NCI-H226 (cell line): ENCODE data around the gene PTGR3.

ENCODE experiments used
- DNase-seq: peaks from one replicate; pipeline ENCODE4 v3.0.0-alpha.2; 2015

Gene PTGR3, protein sequence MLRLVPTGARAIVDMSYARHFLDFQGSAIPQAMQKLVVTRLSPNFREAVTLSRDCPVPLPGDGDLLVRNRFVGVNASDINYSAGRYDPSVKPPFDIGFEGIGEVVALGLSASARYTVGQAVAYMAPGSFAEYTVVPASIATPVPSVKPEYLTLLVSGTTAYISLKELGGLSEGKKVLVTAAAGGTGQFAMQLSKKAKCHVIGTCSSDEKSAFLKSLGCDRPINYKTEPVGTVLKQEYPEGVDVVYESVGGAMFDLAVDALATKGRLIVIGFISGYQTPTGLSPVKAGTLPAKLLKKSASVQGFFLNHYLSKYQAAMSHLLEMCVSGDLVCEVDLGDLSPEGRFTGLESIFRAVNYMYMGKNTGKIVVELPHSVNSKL

GRCh38 chr18:75209129-75209950, at the start of gene PTGR3:
PTGR3 (minus strand) TSS chr18:75209139; CDS start chr18:75209058, 81 bp downstream.
- peak; percentile 48 for DNase-seq

- no peak for DNase-seq
Observed at GRCh38 chr18:75257605-75258004, 48.7 kb upstream of the PTGR3 start.

DNA sequence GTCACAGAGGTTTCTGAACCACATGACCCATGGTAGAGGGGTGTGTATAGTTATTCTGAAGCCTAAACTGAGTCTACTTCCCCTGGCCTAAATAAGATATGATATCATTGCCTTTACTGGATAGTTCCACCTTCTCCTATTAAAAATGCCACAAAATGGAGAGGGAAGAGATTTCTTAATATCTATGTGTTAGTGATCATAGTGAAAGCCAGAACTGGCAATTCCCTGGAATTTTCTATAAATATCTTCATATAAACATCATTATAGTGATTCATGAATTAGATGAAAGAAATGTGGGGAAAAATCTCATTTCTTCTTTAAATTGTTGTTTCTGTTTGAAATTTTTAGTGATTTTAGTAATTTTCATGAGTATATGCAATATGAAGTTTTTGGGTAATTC, 47.4 kb upstream of the PTGR3 start:
- no peak for DNase-seq

- DNase-seq: no peak
Observed at GRCh38 chr18:75255094-75255493, 46.2 kb upstream of the PTGR3 start.

GRCh38 chr18:75253784-75254183, 44.8 kb upstream of the PTGR3 start:
- DNase-seq: no peak

GRCh38 chr18:75253043-75253442, 44.1 kb upstream of the PTGR3 start:
- DNase-seq: no peak

GRCh38 chr18:75252136-75252535, 43.2 kb upstream of the PTGR3 start:
- DNase-seq: no peak

- no peak for DNase-seq
Observed at GRCh38 chr18:75251466-75251865, 42.5 kb upstream of the PTGR3 start.

DNA sequence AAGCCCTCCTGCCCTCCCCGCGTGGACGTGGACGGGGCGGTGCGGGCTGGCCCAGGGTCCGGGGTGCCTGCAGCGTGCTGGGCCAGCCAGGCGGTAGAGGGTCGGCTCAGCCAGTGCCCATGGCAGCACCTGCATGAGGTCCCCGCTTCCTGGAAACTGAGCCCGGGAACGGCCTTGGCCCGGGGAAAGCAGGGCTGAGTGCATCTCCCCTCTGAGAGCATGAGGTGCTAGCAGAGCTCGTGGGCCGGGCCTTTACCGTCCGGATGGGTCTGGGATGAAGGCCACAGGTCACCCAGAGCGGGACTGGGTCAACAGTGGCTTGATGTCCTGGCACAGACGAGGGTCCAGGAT, 41.5 kb upstream of the PTGR3 start:
- no peak for DNase-seq

GRCh38 chr18:75249672-75250470, 40.9 kb upstream of the PTGR3 start:
- no peak for DNase-seq

DNA sequence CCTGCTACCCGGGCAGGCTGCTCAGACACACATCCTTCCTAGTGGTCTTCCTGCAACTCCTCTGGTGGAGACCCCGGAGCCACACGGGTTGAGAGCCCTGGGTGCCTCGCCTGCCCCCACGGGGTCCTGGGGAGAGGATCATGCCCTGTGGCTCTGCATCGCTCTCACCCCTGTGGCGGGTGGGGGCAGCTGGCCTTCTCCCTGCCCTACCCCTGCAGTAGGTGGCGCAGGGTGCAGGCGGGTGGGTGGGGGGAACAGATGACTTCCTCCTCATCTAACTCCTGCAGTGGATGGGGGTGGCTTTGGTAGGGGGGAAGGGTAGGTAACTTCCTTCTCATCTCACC, 40.2 kb upstream of the PTGR3 start:
- DNase-seq: no peak

DNA sequence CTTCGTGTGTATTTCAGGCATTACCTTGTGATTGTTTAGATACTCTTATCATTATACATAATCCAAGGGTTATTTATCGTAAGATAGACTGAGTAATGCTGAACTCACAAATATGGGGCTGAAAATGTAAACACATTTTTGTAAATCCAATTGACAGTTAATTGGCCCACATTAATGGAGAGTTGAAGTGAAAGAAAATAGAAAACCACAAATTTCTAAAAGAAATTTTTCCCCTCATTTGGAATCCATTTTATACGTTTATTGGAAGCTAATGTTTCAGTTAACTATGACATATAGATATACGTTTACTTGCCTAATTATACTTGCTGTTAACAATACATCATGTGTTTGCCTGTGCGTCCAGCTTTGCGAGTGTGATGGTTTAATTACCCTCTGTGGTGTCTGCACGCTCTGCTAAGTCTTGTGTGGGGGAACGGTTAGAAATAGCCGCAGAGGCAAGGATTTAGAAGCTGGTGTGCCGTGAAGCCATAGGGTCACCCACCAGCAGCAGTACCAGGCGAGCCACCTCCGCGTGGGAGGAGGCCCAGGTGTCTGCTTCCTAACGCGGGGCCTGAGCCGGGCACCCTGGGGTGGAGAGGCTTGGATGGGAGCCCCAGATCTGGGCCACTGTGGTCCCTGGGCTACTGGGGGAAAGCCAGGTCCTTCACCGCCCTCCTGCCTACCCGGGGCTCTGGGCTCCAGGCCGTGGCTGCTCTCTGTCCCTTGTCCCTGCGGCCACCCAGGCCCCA, 39.7 kb upstream of the PTGR3 start:
- DNase-seq: no peak

GRCh38 chr18:75247611-75248421, 38.9 kb upstream of the PTGR3 start:
- DNase-seq: no peak

DNA sequence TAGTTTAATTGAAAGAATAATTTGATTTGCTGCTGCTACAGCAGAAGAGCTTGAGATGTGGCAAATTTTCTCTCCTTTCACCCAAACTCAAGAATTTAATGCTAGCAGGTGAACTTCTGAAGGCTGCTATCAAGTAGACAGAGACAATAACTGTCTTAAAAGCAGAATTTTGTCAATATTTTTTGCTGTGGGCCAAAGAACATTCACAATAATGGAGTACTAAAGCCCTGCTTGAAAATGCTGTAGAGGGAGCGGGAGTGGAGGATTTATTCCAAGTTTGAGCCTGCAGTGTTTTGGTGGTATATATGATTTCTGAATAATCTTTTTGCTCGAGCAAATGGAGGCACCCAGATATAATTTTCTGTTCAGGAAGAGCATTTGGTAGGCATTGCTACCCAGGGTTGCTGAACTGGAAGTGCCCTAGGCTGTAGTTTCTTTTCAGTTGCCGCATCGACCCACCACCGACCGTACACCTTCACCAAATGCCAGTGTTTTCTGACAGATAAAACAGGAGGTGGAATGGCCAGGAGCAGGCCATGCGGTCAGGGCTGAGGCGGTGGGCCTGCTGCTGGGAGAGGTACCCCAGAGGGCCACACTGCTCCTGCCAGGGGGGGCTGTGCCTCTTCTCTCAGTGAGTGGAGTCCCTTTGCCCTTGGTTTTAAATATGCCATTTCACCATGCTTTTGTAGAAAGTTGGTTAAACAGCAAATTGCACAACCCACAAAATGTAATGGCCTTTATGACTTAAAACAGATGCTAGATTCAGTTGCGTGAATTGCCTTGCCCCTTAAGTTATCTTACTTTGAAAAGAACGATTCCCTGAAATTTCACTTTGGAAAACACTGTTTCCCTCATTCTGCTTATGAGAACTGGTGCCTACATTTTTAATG, 38.0 kb upstream of the PTGR3 start:
- no peak for DNase-seq

DNA sequence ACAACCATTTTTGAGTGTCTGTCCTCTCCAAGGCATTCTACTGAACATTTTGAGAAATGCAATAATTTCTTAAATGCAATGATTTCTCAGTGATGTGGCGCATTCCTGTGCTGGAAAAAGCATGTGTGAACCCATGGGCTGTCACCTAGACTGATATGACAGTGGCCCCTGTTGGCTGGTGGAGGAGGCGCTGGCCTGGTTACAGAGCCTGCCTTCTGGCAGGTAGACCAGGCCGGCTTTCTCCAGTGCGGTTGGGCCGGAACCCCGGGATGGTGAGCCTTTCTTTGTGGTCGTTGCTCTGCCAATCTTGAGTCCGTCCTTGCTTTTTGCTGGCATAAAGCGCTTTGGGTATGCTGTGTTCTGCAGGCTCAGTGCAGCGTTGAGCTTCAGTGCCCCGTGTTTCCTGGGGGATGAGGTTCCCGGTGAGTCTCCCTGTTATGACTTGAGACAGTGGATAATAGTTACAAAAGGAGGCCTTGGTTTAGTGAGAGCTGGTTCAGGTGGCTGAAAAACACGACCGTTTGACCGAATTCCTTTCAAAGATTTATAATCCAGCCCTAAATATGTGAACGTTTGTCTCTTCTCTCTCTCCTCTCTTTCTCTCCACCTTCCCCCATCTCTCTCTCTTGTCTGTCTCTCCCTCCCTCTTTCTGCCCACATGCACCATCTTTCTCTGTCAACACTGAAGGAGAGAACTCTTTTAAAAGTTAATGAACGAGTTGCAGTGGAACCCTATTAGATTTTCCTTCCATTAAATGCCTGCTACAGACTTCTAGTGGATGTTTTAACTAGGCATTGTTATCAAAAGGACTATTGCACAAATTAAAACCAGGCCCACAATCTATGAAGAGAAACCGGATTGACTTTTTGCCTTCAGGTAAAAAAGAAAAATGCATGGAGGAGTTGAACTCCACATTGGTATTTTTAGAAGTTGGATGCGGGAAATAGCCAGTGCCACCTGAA, 35.7 kb upstream of the PTGR3 start:
- no peak for DNase-seq

GRCh38 chr18:75241705-75242104, 32.8 kb upstream of the PTGR3 start:
- no peak for DNase-seq

- no peak for DNase-seq
Observed at GRCh38 chr18:75240433-75240832, 31.5 kb upstream of the PTGR3 start.

DNA sequence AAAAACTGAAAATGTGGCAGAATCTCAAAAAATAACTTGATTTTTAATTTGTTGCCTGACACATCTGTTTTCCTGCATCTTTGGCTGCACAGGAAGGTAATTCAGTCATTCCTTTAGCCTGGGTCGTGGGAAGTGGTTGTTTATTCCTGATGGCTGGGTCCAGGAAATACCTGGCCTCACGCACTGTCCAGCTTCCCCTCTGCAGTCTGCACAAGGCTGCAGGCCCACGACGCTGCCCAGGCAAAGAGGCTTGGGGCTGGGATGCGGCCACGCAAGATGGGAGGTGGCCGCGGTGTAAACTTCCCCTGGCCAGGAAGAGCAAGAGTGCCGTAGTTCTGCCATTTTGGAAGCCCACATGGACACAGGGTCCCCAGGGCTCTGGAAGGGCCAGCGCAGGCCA, 29.8 kb upstream of the PTGR3 start:
- DNase-seq: no peak

DNA sequence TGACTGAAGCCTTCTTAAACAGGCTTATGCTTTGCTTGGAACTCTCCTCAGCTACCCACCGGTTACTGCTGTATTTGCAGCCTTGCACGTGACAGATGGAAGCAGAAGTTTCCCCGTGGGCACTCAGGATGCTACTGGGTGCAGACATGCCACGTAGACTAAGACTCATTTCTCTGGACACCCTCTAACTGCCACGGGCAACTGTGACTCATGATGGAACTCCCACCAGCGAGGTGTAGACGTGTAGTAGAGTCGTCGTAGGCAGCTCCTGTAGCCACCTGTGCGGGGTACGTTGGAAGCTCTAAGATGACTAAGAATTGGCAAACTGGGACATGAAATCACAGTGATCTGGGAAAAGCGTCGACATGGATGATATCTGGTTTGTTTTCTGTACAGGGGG, 29.2 kb upstream of the PTGR3 start:
- no peak for DNase-seq

DNA sequence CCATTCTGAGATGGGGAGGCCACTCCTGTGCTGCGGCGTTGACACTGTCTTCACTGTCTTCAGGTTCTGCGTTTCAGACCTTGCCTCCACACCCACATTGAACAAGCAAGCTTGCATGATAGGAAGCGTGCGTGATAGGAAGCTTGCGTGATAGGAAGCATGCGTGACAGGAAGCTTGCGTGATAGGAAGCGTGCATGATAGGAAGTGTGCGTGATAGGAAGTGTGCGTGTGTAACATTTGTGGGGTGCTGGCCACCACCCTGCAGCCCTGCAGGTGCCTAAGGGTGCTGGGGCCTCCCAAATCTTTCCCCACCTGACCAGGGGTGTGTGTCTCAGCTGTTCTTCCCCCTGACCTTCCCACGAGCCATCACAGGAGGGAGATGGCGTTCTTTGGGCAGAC, 27.0 kb upstream of the PTGR3 start:
- DNase-seq: no peak
